Type B pancreatic cell (in vitro differentiated cells): ENCODE results near the gene RUVBL2. TPM values are rescaled to one million over a fixed set of nuclear protein-coding genes. Genes with fewer than 3 reads are reported as not detected.
"Not testable (repeated sequence)": the region's sequence is repeated elsewhere in the genome, so short reads cannot be mapped to it uniquely, and the experiment has no call there.

Experiments used
- DNase-seq: peaks from one replicate; pipeline ENCODE4 v3.0.0; 2021; ENCODE audit warnings: mixed read lengths; ENCODE audit not compliant: unreplicated experiment; ENCODE audit errors: extremely low spot score
- H3K27ac Mint-ChIP-seq: 2 replicates; pipeline ENCODE4 v1.8.0; 2021; ENCODE audit warnings: mild to moderate bottlenecking, mixed read lengths
- H3K27me3 Mint-ChIP-seq: 2 replicates; pipeline ENCODE4 v1.8.0; 2021; ENCODE audit warnings: mixed read lengths
- H3K36me3 Mint-ChIP-seq: 2 replicates; pipeline ENCODE4 v1.8.0; 2021; ENCODE audit warnings: mixed read lengths
- H3K4me1 Mint-ChIP-seq: one replicate; pipeline ENCODE4 v1.8.0; 2021; ENCODE audit warnings: mixed read lengths; ENCODE audit not compliant: unreplicated experiment
- H3K4me3 Mint-ChIP-seq: 2 replicates; pipeline ENCODE4 v1.8.0; 2021; ENCODE audit warnings: mild to moderate bottlenecking, mixed read lengths
- H3K9me3 Mint-ChIP-seq: 2 replicates; pipeline ENCODE4 v1.8.0; 2021; ENCODE audit warnings: mixed read lengths
- total RNA-seq: library from RNA; stranded (reverse); gene quantifications from 2 replicates; pipeline ENCODE4 v1.2.1, GENCODE V29; 2021; ENCODE audit warnings: low replicate concordance
- TF ChIP-seq, protein P1 (sequence below): fragments of 200-600 bp; sonication (generic); conservative IDR thresholded peaks from 2 replicates; pipeline ENCODE4 v1.5.0; 2021; ENCODE audit warnings: antibody characterized with exemption, mild to moderate bottlenecking

The RUVBL2 gene
- total RNA-seq, 1 donor from 2014 or later = 99.5 TPM

DNA sequence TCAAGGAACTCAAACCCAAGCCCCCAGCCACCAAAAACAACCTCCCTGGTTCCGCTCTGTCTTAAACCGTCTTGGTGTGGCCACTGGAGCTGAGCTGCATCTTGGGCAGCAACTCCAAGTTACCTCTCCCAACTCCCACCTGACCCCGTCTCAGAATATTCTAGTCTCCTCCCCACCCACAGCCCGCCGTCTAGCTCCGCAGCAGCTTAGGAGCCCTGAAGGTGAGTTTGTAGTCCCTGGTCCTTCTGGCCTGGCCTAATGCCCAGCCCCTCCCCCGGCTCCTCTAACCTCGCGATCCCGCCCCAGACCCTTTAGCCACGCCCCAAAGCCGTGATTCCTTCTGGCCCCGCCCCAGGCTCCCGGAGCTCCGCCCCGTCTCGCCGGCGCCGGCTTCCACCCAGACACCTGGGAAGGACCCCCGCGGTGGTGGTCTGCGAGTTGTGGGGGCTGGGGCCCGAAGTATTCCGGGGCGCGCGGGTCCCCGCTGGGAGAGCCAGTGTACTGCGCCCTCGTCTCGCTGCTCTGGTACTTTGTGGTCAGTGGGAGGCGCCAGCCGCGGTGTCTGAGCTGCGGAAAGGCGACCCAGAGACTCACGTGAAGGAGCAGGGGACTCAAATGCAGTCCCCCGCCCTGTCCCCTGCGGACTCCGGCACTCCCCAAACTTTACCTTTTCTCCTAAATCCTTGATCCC, 25.7 kb downstream of the RUVBL2 start:
- no peaks in the 10 kb centered on the region for H3K9me3 Mint-ChIP-seq
- H3K36me3 Mint-ChIP-seq = peaks cover 6% of the 10 kb centered on the region
- H3K27me3 Mint-ChIP-seq = peaks cover 41% of the 10 kb centered on the region
- H3K4me1 Mint-ChIP-seq = peaks cover 13% of the 10 kb centered on the region
- DNase-seq = no peak
- H3K4me3 Mint-ChIP-seq = peak overlapping the region; percentile 71
- TF ChIP-seq, protein P1, sequence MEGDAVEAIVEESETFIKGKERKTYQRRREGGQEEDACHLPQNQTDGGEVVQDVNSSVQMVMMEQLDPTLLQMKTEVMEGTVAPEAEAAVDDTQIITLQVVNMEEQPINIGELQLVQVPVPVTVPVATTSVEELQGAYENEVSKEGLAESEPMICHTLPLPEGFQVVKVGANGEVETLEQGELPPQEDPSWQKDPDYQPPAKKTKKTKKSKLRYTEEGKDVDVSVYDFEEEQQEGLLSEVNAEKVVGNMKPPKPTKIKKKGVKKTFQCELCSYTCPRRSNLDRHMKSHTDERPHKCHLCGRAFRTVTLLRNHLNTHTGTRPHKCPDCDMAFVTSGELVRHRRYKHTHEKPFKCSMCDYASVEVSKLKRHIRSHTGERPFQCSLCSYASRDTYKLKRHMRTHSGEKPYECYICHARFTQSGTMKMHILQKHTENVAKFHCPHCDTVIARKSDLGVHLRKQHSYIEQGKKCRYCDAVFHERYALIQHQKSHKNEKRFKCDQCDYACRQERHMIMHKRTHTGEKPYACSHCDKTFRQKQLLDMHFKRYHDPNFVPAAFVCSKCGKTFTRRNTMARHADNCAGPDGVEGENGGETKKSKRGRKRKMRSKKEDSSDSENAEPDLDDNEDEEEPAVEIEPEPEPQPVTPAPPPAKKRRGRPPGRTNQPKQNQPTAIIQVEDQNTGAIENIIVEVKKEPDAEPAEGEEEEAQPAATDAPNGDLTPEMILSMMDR = peak; percentile 61
- H3K27ac Mint-ChIP-seq = peak overlapping the region; percentile 34

DNA sequence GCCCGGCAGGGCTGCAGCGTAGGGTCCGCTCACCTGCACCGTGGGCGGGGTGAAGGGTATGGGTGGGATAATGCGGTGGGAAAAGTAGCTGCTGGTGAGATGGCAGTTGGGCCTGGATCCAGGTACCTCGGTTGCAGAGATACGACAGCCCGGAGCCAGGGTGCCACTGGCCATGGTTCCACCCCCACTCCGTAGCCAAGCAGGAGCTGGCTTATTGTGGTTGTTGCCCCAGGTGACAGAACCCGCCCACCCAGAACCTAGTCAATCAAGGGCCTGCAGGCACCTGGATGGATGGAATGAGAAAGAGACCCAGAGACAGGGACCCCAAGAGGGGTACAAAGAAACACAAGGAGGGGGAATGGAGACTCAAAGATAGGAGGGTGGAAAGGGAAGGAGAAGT, 26.7 kb downstream of the RUVBL2 start:
- H3K27me3 Mint-ChIP-seq = peaks cover 44% of the 10 kb centered on the region
- peaks cover 13% of the 10 kb centered on the region for H3K4me1 Mint-ChIP-seq
- peaks cover 6% of the 10 kb centered on the region for H3K36me3 Mint-ChIP-seq
- H3K4me3 Mint-ChIP-seq = no peak overlapping the region
- DNase-seq = no peak
- H3K9me3 Mint-ChIP-seq = no peaks in the 10 kb centered on the region
- TF ChIP-seq, protein P1 = no peak
- H3K27ac Mint-ChIP-seq = no peak overlapping the region

DNA sequence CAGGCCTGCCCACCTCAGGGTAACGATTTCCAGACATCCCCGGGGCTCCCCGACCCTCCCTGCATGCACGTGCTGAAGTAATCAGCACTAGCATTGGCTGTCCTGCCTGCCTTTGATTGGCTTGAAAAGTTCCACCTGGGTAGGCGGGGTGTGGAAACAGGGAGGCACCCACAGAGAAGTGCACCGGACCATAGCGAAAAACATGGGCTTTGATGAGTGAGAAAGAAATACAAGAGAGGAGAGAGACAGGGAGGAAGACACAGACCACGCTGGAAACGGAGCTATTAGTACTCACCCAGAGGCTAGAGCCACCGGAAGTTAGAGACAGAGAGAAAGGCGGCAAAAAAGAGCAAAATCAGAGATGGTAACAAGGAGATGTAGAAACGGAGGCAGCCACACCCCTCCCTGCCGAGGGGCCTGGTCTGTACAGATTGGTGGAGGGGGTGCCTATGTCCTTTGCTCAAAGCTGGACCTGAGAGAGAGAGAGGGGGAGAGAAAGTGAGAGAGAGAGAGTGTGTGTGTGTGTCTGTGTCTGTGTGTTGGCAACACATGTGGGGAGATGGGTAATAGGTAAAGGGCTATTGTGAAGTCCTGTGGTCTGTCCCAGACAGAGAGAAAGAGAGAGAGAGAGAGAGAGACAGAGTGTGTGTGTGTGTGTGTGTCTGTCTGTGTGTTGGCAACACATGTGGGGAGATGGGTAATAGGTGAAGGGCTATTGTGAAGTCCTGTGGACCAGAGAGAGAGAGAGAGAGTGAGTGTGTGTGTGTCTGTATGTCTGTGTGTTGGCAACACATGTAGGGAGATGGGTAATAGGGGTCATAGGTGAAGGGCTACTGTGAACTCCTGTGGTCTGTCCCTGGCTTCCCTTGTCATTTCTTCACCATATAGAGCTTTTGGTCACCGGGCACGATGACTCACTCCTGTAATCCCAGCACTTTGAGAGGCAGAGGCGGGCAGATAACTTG, 27.5 kb downstream of the RUVBL2 start:
- Mint-ChIP-seq H3K27ac (no peak overlapping the region), H3K27me3 (peaks cover 44% of the 10 kb centered on the region), H3K4me3 (peak overlapping the region; percentile 12), H3K4me1 (peaks cover 13% of the 10 kb centered on the region), H3K36me3 (no peaks in the 10 kb centered on the region), H3K9me3 (no peaks in the 10 kb centered on the region)
- DNase-seq = no peak
- TF ChIP-seq, protein P1 = no peak

DNA sequence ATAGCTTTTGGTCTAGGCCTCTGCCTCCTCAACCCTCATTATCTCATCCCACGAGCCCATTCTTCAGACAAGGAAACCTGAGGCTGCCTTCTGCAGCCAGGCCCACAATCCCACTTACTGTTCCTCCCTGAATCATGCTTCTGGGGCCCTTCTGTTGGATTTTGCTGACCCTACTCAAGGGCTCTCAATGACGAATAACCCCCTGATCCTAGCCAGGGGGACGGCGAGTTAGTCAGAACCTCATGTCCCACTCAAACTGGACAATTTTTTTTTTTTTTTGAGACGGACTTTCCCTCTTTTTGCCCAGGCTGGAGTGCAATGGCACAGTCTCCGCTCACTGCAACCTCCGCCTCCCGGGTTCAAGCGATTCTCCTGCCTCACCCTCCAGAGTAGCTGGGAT, 28.4 kb downstream of the RUVBL2 start:
- TF ChIP-seq, protein P1 = no peak
- H3K4me3 Mint-ChIP-seq = no peak overlapping the region
- H3K4me1 Mint-ChIP-seq = peaks cover 13% of the 10 kb centered on the region
- H3K36me3 Mint-ChIP-seq = no peaks in the 10 kb centered on the region
- no peak for DNase-seq
- no peak overlapping the region for H3K27ac Mint-ChIP-seq
- H3K9me3 Mint-ChIP-seq = no peaks in the 10 kb centered on the region
- peaks cover 43% of the 10 kb centered on the region for H3K27me3 Mint-ChIP-seq

DNA sequence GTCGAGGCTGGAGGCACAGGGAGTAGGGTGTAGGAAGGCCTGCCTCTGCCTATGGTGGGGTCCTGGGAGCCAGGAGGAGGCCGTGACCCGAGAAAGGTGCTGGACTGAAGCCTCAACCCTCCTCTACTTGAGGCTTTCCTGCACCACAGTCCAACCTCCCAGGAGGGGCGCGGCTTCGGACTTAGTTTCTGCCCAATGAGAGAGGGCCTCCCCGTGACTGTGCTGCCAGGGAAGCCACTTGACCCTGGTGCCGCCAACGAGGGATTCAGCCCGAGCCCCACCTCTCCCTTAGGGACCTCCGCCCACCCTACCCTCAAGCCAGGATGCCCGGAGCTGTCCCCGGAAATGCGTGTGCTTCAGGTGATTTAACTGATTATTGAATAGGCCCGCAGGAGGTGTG, 30.5 kb downstream of the RUVBL2 start, which contains the start of gene CGB3:
Gene CGB3 (minus strand): TSS at position 101 of the 400 bp plus-strand sequence. CDS start 362 bp downstream, outside the sequence.
- Mint-ChIP-seq H3K4me1 (peaks cover 13% of the 10 kb centered on the region), H3K27me3 (peaks cover 30% of the 10 kb centered on the region)
- not testable (repeated sequence) for H3K36me3 Mint-ChIP-seq, DNase-seq, H3K9me3 Mint-ChIP-seq, H3K4me3 Mint-ChIP-seq, H3K27ac Mint-ChIP-seq

DNA sequence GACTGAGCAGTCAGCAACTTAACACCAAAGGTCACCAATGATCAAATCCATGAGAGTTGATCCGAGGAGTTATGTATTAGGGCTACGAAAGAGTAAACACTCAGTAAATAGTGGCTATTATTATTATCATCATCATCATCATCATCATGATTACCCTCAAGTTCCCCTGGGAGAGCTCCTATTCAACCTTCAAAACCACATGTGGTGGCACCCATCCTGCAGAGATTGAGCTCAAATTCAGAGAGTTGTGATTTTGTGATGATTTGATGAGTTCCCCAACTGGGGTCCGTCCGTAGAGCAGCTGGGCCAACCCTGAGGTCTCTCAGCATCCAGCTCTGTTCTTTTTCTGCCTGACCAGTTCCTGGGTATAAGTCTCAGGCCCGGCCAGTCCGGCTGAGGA, 31.4 kb downstream of the RUVBL2 start:
- DNase-seq, H3K27ac Mint-ChIP-seq, H3K9me3 Mint-ChIP-seq, H3K36me3 Mint-ChIP-seq, H3K4me3 Mint-ChIP-seq: not testable (repeated sequence)
- Mint-ChIP-seq H3K27me3 (peaks cover 22% of the 10 kb centered on the region), H3K4me1 (peaks cover 13% of the 10 kb centered on the region)

DNA sequence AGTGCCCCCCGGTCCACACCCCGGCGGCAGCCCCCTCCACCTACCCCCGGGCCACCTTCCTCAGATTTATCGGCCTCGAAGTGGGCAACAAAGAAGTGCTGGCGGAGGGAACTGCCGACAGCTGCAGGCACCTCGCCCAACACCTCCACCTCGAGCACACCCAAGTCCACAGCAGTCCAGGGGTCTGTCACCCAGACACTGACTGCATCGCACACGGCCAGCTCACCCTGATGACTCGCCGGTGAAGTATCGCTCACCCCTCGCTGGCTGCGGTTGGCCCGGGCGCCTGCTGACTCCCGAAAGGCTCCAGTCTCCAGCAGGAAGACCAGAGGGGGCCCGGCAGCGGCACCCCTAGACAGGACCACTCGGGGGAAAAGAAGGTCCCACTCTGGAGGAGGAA, 31.9 kb downstream of the RUVBL2 start:
- H3K27me3 Mint-ChIP-seq = peaks cover 21% of the 10 kb centered on the region
- H3K4me1 Mint-ChIP-seq, H3K9me3 Mint-ChIP-seq, H3K27ac Mint-ChIP-seq, H3K4me3 Mint-ChIP-seq, DNase-seq, H3K36me3 Mint-ChIP-seq: not testable (repeated sequence)

DNA sequence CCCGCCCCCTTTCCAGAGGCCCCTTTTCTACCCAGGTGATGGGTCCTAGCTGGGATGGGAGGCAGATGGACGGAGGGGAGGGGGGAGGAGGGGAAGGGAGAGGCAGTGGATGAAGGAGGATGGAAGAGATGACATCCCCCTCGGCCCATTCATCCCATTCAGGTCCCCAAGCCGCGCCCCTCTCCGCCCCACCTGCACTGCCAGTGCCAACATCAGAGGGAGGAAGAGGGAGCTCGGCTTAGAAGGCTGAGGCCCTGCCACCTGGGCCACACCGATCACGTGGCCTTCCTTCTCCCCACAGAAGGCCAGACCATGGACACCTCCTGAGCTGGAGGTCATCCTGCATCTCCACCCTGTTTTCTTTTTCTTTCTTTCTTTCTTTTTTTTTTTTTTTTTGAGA, 35.0 kb downstream of the RUVBL2 start:
- H3K27me3 Mint-ChIP-seq = peaks cover 13% of the 10 kb centered on the region
- H3K4me1 Mint-ChIP-seq, H3K36me3 Mint-ChIP-seq, H3K4me3 Mint-ChIP-seq, H3K27ac Mint-ChIP-seq, DNase-seq, H3K9me3 Mint-ChIP-seq: not testable (repeated sequence)

DNA sequence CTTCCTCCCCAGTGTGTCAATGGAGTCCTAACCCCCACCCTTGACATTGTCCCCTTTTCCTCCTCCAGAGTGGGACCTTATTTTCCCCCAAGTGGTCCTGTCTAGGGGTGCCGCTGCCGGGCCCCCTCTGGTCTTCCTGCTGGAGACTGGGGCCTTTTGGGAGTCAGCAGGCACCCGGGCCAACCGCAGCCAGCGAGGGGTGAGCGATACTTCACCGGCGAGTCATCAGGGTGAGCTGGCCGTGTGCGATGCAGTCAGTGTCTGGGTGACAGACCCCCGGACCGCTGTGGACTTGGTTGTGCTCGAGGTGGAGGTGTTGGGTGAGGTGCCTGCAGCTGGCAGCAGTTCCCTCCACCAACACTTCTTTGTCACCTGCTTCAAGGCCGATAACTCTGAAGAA, 36.1 kb downstream of the RUVBL2 start:
- not testable (repeated sequence) for DNase-seq, H3K27ac Mint-ChIP-seq, H3K4me3 Mint-ChIP-seq, H3K9me3 Mint-ChIP-seq, H3K4me1 Mint-ChIP-seq, H3K36me3 Mint-ChIP-seq
- H3K27me3 Mint-ChIP-seq = peaks cover 13% of the 10 kb centered on the region
